Spleen (tissue), 7 donors: ENCODE results near the gene MRPL33.

Experiments used
- POLR2A ChIP-seq, 3 donors: fragments of 450-650 bp; IDR thresholded peaks; one replicate each; pipeline ENCODE4 v1.5.1; 2017; ENCODE audit warnings: antibody characterized with exemption in 3 of 3, mild to moderate bottlenecking in 1 of 3
- POLR2AphosphoS5 ChIP-seq, 3 donors: sonication (generic); formaldehyde crosslinking; IDR thresholded peaks; one replicate each; pipeline ENCODE4 v1.5.1; 2017; ENCODE audit warnings: antibody characterized with exemption in 3 of 3
- TF ChIP-seq, protein P1 (sequence below), 11 experiments: fragments of 200-600 bp in 7 of 11; fragments of 450-650 bp in 4 of 11; sonication (generic) in 4 of 11; IDR thresholded peaks in 8 of 11; conservative IDR thresholded peaks in 3 of 11; 1 replicate in 7 of 11; 2 replicates in 4 of 11; pipeline versions ENCODE4 v1.4.0 to v1.8.0; 2016 to 2021; ENCODE audit warnings: antibody characterized with exemption in 11 of 11, inconsistent platforms in 4 of 11, mild to moderate bottlenecking in 1 of 11
- donor health status: DM: no; HTN: no; CAD: no; lungs with moderate emphysema.
- donor health status: DM: no; HTN: no; CAD: no.
- donor health status: DM: no; HTN: no; CAD: no.

- TF ChIP-seq, protein P1, sequence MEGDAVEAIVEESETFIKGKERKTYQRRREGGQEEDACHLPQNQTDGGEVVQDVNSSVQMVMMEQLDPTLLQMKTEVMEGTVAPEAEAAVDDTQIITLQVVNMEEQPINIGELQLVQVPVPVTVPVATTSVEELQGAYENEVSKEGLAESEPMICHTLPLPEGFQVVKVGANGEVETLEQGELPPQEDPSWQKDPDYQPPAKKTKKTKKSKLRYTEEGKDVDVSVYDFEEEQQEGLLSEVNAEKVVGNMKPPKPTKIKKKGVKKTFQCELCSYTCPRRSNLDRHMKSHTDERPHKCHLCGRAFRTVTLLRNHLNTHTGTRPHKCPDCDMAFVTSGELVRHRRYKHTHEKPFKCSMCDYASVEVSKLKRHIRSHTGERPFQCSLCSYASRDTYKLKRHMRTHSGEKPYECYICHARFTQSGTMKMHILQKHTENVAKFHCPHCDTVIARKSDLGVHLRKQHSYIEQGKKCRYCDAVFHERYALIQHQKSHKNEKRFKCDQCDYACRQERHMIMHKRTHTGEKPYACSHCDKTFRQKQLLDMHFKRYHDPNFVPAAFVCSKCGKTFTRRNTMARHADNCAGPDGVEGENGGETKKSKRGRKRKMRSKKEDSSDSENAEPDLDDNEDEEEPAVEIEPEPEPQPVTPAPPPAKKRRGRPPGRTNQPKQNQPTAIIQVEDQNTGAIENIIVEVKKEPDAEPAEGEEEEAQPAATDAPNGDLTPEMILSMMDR (IDR thresholded peaks at IDR 0.05 in 8 of 11, conservative IDR thresholded peaks at IDR 0.05 in 3 of 11) = no peak
- TF ChIP-seq POLR2A (IDR thresholded peaks at IDR 0.05) = no peak
- TF ChIP-seq POLR2AphosphoS5 (IDR thresholded peaks at IDR 0.05) = no peak
Observed at GRCh38 chr2:27804146-27804545, 32.6 kb downstream of the MRPL33 start.
